Cerebellar cortex (tissue), 1 donor: ENCODE results near the gene KLHL30.

ENCODE experiments used
- DNase-seq: peaks from one replicate; pipeline ENCODE4 v3.0.0-alpha.2; 2015; ENCODE audit warnings: low spot score

The KLHL30 gene

DNA sequence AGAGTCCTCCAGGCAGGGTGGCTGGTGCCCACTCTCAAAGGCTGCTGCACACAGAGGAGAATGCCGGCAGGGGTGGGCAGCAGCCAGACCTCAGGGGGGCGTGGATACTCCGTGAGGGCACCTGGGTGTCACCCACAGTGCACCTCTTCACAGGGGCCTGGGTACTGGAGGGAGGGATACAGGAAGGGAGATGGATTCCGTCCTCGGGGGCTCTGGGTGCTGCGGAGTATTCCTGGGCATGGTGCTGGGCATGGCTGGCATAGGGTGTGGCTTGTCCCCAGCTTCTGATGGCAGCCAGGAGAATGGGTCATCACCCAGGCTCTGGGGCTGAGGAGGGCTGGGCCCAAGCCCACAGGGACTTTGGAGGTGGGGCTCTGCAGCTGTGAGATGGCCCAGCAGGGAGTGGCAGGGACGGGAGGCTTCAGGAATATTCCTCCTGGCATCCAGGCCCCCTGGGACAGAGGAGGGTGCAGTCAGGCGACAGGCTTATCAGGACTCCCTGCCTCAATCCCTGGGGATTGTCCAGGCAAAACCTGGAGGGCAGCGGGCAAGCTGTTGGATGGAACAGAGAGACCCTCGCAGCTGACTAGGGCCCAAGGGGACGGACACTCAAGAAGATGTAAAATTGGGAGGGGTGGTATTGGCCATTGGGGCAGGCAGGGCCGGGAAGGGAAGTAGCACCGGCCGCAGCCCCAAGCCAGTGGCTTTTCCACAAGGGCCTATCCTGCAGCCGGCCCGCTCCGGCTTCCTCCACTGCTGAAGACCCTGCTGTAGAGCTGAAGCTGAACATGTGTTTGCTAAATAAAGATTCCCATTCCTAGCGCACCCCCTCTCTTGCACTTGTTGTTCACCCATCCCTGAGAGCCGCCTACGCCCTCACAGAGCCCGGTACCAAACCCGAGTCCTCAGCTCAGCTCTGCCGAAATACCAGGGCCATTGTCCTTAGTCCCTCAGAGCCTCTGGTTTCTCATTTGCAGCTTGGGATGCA lies 5.7 kb upstream of the KLHL30 start:
- DNase-seq, result no peak

DNA sequence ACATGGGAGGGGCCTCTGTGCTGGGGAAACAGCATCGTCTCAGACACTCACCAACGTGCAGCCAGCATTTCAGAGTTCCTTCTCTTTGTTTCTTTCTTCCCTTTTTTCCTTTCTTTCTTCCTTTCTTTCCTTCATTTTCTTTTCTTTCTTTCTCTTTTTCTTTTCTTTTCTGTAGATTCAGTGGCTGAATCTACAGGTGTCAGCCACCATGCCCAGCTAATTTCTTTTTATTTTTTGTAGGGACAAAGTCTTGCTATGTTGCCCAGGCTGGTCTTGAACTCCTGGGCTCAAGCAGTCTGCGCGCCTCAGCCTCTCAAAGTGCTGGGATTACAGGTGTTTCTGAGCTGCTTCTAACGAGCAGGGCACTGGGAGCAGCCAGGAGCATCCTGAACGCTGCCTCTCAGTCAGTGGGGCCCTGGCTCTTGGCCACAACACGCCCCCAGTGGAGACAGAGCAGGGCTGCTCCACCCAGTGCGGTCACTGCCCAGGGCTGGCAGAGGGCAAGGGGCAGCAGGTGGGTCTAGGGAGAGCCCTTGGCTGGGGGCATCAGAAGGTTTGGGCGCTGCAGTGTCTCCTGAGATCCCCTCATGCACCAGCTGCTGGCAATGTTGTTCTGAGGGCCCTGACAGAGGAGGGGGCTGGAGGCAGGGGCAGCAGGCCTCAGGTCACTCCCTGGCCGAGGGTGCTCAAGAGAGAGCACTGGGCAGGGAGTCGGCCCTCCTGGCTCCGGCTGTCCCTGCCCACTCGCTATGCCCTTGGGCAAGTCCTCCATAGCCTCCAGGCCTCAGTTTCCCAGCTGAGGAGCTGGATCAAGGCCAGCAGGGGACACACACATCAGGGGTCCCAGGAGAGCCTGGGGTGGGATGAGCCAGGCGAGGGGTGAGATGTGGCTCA lies 4.7 kb upstream of the KLHL30 start:
- DNase-seq, result no peak

DNA sequence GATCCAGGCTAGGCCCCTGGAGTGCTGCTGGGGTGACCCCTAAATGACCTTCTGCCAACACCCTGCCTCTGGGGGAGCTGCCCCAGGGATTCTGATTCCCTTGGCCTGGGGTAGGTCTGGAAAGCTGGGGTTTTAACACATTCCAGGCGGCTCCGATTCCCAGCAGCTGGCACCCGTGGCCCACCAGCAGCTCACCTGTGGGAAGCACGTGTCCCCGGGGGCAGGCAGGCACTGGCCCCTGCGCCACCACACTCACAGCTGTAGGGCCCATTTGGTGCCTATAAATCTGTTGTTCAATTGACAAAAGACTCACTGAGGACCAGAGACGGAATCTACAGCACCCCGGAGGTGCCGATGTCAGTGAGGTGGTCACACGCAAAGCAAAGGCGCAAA lies 4.1 kb upstream of the KLHL30 start:
- DNase-seq, result no peak

DNA sequence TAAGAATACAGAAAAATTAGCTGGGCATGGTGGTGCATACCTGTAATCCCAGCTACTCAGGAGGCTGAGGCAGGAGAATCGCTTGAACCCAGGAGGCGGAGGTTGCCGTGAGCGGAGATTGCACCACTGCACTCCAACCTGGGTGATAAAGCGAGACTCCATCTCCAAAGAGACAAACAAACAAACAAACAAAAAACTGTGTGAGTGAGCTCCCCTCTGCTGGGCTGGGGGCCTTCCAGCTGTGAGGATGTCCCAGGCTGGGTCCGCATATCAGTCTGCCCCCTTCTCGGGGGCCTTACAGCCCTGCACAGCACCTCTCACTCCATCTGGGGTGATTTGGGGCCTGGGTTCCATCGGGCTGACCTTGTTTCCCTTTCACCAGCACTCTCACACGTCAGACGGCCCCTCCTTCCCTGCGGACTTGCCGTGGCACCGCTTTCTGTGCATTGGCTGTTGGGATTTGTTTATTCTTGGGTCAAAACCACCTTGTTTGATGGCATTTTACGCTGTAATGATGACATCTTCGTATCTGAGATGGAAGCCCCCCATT lies 2.8 kb upstream of the KLHL30 start:
- no peak for DNase-seq

DNA sequence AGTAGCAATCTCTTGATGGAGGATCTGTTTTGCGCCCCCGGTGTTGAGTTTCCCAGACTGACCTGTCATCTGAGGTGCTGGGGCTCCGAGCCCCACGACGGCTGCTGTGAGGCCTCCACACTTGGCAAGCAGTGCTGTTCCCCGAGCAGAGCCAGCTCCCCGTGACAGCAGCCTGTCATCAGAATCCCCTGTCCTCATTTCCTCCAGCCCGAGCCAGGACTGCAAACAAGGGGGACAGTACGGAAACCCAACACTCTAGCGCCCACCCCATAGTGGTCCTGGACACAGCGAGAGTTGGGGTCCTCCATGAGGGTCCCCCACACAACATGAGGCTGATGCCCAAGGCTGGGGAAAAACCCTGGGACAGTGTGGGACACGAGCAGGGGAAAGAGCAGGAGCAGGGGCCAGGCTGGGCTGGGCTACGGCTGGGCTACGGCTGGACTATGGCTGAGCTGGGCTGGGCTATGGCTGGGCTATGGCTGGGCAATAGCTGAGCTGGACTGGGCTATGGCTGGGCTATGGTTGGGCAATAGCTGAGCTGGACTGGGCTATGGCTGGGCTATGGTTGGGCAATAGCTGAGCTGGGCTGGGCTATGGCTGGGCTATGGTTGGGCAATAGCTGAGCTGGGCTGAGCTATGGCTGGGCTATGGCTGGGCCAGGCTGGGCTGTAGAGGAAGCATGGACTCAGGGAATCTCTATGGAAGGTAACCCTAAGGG lies 1.5 kb upstream of the KLHL30 start:
- DNase-seq, result no peak

DNA sequence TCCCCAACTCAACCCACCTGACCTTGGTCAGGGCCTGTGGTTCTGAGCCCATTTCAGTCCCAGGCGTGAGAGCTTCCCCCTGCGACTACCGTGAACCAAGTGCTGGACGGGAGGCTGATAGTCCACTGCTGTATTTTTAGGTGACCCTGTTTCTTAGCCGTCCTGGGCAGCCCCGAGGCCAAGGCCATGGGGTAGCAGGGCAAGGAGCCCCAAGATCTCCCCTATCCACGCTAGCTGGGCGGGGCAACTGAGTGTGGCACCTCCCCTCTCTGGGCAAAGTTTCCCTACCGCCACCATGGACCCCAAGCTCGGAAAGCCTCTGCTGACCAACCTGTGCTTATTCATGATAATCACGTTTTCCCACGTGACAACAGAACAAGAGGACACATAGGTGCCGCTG lies 583 bp upstream of the KLHL30 start:
- DNase-seq, result no peak

DNA sequence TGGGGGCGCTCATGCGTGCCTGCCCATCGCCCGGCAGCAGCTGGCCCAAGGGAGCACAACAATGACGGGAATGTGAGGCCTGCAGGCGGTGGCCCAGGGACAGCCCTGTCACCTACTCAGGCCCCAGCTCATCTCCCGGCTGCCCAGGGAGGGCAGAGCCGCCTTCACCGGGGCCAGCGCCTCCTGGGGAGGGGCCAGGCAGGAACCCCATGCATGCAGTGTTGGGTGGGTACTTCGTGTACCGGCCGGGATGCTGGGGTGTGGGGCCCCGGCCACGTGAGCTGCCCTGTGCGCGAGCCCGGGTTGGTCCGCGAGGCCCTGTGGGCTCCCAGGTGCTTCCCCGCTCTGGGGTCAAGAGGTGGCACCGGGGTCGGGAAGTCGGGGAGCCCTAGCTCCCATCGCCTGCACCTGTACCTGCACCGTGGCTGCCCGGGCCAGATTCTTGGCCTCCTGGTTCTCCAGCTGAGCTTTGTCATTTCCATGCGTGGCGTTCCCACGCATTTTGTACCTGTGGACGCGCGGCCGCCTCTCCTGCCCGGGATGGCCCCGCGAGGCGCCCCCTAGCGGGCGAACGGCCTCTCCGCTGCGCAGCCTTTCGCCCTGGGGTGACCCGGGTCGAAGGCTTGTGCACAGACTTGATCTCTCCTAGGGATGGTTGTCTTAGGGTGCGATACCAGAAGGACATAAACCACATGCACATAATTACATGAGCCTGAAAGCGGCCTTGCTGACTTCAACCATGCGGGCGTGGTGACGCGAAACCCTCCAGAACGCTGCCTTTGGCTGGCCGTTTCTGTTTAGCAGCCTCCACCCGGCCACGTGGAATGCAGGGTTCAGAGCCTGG lies 950 bp downstream of the KLHL30 start:
- DNase-seq, result no peak

DNA sequence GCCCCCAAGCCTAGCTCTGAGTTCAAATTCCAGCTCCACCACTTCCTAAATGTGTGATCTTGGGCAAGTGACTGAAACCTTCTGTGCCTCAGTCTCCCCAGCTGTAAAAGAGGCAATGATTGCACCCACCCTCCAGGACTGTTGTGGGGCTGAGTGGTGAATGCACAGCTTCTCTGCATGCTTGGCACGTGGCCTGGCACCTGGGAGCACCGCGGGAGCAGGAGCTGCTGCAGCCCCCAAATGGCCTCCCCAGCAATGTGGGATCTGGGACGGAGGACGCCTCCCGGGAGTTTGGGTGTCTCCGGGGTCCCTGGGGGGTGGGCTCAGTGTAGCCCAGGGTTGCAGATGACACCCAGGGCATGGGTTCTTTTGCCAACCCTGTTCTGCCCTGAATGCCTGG lies 1.6 kb downstream of the KLHL30 start:
- no peak for DNase-seq

DNA sequence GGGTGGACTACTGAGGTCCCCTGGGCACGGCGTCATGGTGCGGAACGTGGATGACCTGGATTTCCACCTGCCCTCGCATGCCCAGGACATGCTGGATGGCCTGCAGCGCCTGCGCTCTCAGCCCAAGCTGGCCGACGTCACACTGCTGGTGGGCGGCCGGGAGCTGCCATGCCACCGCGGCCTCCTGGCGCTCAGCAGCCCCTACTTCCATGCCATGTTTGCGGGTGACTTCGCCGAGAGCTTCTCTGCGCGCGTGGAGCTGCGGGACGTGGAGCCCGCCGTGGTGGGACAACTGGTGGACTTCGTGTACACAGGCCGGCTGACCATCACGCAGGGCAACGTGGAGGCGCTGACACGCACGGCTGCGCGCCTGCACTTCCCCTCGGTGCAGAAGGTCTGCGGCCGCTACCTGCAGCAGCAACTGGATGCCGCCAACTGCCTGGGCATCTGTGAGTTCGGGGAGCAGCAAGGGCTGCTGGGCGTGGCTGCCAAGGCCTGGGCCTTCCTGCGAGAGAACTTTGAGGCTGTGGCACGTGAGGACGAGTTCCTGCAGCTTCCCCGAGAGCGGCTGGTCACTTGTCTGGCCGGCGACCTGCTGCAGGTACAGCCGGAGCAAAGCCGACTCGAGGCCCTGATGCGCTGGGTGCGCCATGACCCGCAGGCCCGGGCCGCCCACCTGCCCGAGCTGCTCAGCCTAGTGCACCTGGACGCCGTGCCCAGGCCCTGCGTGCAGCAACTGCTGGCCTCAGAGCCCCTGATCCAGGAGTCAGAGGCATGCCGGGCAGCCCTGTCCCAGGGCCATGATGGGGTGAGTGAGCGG lies 2.5 kb downstream of the KLHL30 start:
- no peak for DNase-seq

DNA sequence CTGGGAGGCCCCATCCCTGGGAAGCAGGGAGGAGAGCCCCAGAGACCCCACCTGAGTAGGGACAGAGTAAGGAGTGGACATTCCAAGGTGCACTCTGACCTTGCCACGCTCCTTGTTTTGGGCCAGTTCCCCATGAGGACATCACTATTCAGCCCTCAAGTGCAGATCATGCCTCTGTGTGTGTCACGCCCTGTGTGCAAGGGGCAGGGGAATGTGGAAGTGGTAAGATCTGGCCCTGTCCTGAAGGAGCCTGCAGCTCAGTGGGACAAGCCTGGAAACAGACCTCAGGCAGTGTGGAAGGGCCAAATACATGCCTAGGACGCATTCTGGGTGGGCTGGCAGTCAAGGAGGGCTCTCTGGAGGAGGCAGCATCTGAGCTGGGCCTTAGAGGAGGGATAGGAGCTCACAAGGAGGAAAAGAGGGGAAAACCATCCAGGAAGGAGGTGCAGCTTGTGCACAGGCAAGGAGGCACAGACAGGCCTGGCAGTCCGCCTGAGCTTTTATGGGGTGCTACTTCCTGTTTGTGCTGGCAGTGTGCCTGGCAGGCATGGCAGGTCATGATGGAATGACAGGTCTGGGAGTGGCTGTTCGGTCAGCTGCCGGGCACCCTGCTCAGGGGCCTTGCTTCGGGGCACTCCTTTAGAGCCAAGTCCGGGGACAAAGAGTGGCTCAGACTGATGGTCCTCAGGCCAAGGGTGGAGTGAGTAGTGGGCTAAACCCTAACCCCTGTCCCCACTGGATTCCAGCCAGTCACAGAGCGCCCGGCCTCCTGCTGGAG lies 3.3 kb downstream of the KLHL30 start:
- DNase-seq, result no peak

DNA sequence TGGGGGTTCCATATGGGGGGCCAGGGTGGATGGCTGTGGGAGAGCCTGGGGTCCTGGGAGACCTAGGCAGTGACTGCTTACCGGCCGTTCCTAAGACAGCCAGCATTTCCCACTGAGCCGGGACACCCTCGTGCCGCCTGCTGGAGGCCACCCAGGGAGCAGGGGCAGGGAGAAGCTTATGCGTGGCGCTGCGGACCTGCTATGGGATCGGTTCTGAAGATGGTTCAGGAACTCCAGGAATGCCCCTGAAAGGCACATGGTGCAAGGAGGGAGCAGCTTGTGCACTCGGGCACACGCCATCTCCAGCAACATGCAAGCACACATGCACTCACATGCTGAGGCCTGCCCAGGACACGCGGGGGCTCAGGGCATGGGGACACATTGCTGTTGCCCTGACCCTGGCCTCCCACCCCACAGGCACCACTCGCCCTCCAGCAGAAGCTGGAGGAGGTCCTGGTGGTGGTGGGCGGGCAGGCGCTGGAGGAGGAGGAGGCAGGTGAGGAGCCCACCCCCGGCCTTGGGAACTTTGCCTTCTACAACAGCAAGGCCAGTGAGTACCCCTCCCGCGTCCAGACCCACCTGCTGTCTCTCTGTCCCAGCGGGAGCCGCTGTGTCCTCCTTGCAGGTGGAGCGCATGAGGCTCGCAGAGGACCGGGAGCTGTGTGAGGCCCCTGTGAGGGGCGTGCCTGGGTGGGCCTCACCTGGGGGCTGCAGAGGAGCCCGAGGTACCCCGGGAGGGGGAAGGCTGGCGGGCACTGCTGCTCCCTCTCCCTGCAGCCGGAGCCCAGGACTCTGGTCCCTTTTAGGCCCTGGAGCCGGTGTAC lies 4.1 kb downstream of the KLHL30 start:
- DNase-seq, result no peak

DNA sequence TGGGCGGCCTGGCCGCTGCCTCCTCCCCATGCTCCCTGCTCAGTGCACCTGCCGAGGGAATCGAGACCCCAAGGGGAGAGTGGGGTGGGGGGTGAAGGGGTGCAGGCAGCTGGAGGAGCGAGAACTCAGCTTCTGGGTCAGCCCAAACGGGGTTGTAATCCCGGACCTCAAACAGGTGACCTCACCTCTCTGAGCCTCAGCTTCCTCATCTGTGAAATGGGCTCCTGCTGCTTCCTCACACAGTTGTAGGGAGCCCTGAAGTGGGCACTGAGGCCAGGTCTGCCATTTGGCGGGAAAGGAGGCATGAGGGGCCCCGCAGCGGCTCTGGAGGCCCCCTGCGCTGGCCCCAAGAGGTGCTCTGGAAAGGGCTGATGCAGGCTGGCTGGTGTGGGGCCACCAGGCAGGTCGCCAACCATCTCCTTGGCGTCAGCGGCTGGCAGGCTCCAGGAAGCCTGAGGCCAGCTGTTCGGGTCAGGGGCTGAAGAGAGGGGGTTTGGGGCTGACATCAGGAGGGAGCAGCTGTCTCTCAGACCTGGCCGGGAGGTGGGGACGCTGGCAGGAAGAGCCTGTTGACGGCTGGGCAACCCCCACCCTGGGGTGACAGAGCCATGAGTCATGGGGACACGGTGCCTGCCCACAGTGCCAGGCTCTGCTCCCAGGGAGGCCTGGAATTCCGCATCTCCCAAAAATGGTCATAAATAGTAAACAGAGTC lies 4.9 kb downstream of the KLHL30 start:
- DNase-seq, result no peak

DNA sequence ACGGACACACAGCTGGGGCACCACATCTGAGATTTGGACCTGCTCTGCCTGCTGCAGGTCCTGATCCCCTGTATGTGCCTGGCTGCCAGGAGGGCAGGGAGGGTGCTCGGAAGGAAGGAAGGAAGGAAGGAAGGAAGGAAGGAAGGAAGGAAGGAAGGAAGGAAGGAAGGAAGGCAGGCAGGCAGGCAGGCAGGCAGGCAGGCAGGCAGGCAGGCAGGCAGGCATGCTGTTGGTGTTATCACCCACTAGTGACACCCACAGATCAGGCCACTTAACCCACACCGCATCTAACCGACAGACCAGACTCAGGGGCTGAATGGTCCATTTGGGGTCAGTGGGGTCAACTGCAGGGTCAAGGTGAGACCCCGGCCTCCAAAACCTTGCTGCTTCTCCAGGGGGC lies 5.8 kb downstream of the KLHL30 start:
- DNase-seq, result no peak

DNA sequence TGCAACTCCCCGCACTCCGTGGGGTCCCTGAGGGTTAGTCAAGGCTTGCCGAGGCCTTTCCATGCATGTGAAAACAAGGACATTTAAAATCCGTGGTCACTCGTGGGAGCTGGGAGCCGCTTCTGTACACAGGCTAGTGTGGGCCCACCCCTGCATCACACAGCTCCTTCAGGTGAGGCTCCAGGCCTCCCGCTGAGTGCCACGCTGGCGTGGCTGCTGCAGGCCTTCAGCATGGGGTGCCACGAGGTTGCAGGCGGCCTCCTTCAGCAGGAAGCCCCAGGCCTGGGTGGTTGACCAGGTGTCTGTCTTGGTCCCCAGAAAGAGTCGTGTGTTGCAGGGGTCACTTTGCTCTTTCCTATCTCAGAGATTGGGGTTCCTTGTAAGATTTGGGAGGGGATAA lies 6.6 kb downstream of the KLHL30 start:
- DNase-seq, result no peak

DNA sequence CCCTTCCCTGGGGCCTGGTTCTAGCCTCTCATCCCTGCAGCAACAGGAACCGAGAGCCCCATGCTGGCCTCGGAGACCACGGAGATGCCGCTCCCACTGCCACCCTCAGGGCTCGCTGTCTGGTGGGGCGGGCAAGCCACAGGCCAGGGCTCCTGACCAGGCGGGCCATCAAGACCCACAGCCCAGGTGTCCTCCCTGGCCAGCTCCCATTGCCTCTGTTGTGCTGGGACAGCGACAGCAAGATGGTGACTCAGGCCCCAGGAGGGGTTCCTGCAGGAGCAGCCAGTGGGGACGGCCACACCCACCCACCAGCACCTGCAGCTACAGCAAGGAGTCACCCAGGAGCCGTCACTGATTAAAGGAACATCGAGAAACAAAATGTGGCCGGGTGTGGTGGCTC lies 7.4 kb downstream of the KLHL30 start:
- DNase-seq, result no peak

DNA sequence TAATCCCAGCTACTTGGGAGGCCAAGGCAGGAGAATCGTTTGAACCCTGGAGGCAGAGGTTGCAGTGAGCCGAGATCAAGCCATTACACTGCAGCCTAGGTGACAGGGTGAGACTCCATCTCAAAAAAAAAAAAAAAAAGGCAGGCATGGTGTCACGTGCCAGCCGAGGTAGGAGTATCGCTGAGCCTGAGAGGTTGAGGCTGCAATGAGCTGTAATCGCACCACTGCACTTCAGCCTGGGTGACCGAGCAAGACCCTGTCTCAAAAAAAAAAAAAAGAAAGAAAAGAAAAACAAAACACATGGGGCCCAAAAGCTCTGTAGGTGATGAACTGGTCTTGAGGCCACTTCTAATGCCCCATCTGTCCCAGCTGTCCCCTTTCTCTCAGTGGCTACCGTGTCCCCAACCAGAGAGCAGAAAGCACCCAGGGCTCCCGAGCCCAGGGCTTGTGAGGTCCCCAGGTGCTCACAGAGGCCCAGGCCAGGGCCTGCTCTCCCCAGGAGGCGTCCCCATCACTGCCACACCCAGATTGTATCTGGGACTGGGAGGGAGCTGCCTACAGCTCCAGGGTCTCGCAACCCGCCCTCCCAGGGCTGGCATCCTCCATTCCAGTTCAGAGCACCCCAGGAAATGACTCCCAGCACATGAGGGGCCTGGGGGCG lies 8.5 kb downstream of the KLHL30 start:
- DNase-seq, result no peak

DNA sequence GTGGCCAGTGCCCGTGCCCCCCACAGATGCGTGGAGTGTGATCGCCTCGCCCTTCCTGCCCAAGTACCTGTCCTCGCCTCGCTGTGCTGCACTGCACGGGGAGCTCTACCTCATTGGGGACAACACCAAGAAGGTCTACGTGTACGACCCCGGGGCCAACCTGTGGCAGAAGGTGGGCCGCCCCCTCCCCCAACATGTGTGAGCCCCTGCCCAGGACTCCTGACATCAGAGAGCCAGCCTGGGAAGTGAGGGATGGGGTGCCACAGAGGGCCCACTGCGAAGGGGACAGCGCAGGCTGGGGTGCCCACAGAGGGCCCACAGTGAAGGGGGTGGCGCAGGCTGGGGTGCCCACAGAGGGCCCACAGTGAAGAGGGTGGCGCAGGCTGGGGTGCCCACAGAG lies 10.5 kb downstream of the KLHL30 start:
- no peak for DNase-seq
